Upper lobe of left lung (tissue), 6 donors: ENCODE measurements around the gene SDK1. TPM values are rescaled to one million over a fixed set of nuclear protein-coding genes. Genes with fewer than 3 reads are reported as not detected.
A peak's percentile ranks its signal among the peaks of the same experiment; 100 is the strongest.
"Not testable (repeated sequence)": the region's sequence is repeated elsewhere in the genome, so short reads cannot be mapped to it uniquely, and the experiment has no call there.

Experiments used
- ATAC-seq, 2 donors: fragments of 200-7000 bp; cut with Tn5 transposase; one replicate each; pipeline ENCODE4 v1.9.1; 2022; ENCODE audit warnings: mild to moderate bottlenecking in 2 of 2, moderate library complexity in 2 of 2; ENCODE audit not compliant: low FRiP score in 2 of 2
- DNase-seq, 2 donors: peaks; one replicate each; pipeline ENCODE4 v3.0.0-alpha.2; 2019 to 2020
- H3K27ac ChIP-seq, 4 donors: fragments of 200-600 bp; sonication (generic); one replicate each; pipeline ENCODE4 v1.5.1; 2016 to 2019
- H3K27me3 ChIP-seq, 4 donors: fragments of 200-600 bp; sonication (generic); one replicate each; pipeline ENCODE4 v1.5.1; 2017 to 2019
- H3K36me3 ChIP-seq, 4 donors: fragments of 200-600 bp; sonication (generic); one replicate each; pipeline ENCODE4 v1.5.1; 2016 to 2019
- H3K4me1 ChIP-seq, 4 donors: fragments of 200-600 bp; sonication (generic); one replicate each; pipeline ENCODE4 v1.5.1; 2018 to 2019
- H3K4me3 ChIP-seq, 4 donors: fragments of 200-600 bp; sonication (generic); one replicate each; pipeline ENCODE4 v1.5.1; 2017 to 2019; ENCODE audit warnings: mild to moderate bottlenecking in 2 of 4, moderate library complexity in 1 of 4
- H3K9me3 ChIP-seq, 4 donors: fragments of 200-600 bp; sonication (generic); one replicate each; pipeline ENCODE4 v1.5.1; 2018 to 2019
- CTCF ChIP-seq, 6 experiments: fragments of 450-650 bp in 4 of 6; fragments of 200-600 bp in 2 of 6; sonication (generic) in 2 of 6; IDR thresholded peaks; one replicate each; pipeline ENCODE4 v1.5.1; 2016 to 2019; ENCODE audit warnings: antibody characterized with exemption in 6 of 6
- EP300 ChIP-seq, 4 donors: sonication (generic); formaldehyde crosslinking; IDR thresholded peaks; one replicate each; pipeline ENCODE4 v1.5.1; 2017; ENCODE audit warnings: antibody characterized with exemption in 4 of 4, control low read depth in 2 of 4
- POLR2A ChIP-seq, 4 donors: fragments of 450-650 bp; IDR thresholded peaks; one replicate each; pipeline ENCODE4 v1.5.1; 2016 to 2017; ENCODE audit warnings: antibody characterized with exemption in 4 of 4, mild to moderate bottlenecking in 2 of 4
- POLR2AphosphoS5 ChIP-seq, 2 donors: sonication (generic); formaldehyde crosslinking; IDR thresholded peaks; one replicate each; pipeline ENCODE4 v1.5.1; 2017; ENCODE audit warnings: antibody characterized with exemption in 2 of 2
- WGBS, 2 donors: methylation state at CpG; one replicate each; pipeline ENCODE4 v1.1.5; 2017 to 2018; 5-methylcytosine and 5-hydroxymethylcytosine counted together
- total RNA-seq, 6 donors: library from RNA; depleted of rRNA in 4 of 6; stranded (reverse); fragments of >200 nt in 4 of 6; gene quantifications; one replicate each; pipeline versions ENCODE4 v1.1.0 to v1.2.1, GENCODE V29; 2016 to 2021
- donor health status: DM: no; HTN: no; CAD: no; lungs with moderate emphysema.
- donor health status: DM: no; HTN: yes; CAD: no; lungs with severe emphysema.

Gene SDK1
- total RNA-seq, 6 donors from 2014 or later = 9.3 to 90.1 (median 11.8) TPM

GRCh38 chr7:4233621-4234497 is 932.8 kb downstream of the SDK1 start:
- DNase-seq = no peak
- H3K9me3 ChIP-seq = no peaks in the 10 kb centered on the region
- H3K27ac ChIP-seq = no peak overlapping the region
- H3K4me3 ChIP-seq = no peak overlapping the region
- H3K36me3 ChIP-seq = no peaks in the 10 kb centered on the region
- WGBS, 2 donors = 89 to 92% methylated on average over 19 to 24 of the region's 26 CpGs
- no peaks in the 10 kb centered on the region for H3K4me1 ChIP-seq
- TF ChIP-seq POLR2A (IDR thresholded peaks at IDR 0.05) (no peak), POLR2AphosphoS5 (IDR thresholded peaks at IDR 0.05) (no peak), EP300 (IDR thresholded peaks at IDR 0.05) (no peak), CTCF (IDR thresholded peaks at IDR 0.05) (no peak)
- peak in 1 of 2 donors; percentile 34 for ATAC-seq
- no peaks in the 10 kb centered on the region for H3K27me3 ChIP-seq

- 83 to 92% methylated on average over 12 of the region's 12 CpGs for WGBS, 2 donors
- DNase-seq = peak in 1 of 2 donors; percentile 40
Measured at GRCh38 chr7:4234498-4234855, 933.4 kb downstream of the SDK1 start.

GRCh38 chr7:4234886-4235285 is 933.8 kb downstream of the SDK1 start:
- DNase-seq (no peak), ATAC-seq (no peak)
- no peak overlapping the region for H3K4me3 ChIP-seq
- no peaks in the 10 kb centered on the region for H3K9me3 ChIP-seq
- TF ChIP-seq EP300 (IDR thresholded peaks at IDR 0.05) = no peak
- no peak for TF ChIP-seq POLR2A (IDR thresholded peaks at IDR 0.05)
- no peak for TF ChIP-seq POLR2AphosphoS5 (IDR thresholded peaks at IDR 0.05)
- TF ChIP-seq CTCF (IDR thresholded peaks at IDR 0.05) = no peak
- H3K27ac ChIP-seq = no peak overlapping the region
- H3K4me1 ChIP-seq = no peaks in the 10 kb centered on the region
- H3K36me3 ChIP-seq = no peaks in the 10 kb centered on the region
- H3K27me3 ChIP-seq = no peaks in the 10 kb centered on the region
- WGBS, 2 donors = 87 to 88% methylated on average over 7 to 9 of the region's 9 CpGs

More at GRCh38 chr7:4234498-4234855, 933.4 kb downstream of the SDK1 start:
- ATAC-seq = no peak
- Histone ChIP-seq H3K27me3 (no peaks in the 10 kb centered on the region), H3K4me3 (no peak overlapping the region), H3K9me3 (no peaks in the 10 kb centered on the region), H3K27ac (no peak overlapping the region), H3K36me3 (no peaks in the 10 kb centered on the region), H3K4me1 (no peaks in the 10 kb centered on the region)
- TF ChIP-seq EP300 (IDR thresholded peaks at IDR 0.05) (no peak), POLR2A (IDR thresholded peaks at IDR 0.05) (no peak), CTCF (IDR thresholded peaks at IDR 0.05) (no peak), POLR2AphosphoS5 (IDR thresholded peaks at IDR 0.05) (no peak)

GRCh38 chr7:4235596-4235995 is 934.5 kb downstream of the SDK1 start:
- DNase-seq = peak in 1 of 2 donors; percentile 16
- 90 to 95% methylated on average over 5 to 13 of the region's 14 CpGs for WGBS, 2 donors
- no peak overlapping the region for H3K27ac ChIP-seq
- no peaks in the 10 kb centered on the region for H3K9me3 ChIP-seq
- H3K4me1 ChIP-seq = no peaks in the 10 kb centered on the region
- no peak for ATAC-seq
- TF ChIP-seq POLR2A (IDR thresholded peaks at IDR 0.05) (no peak), EP300 (IDR thresholded peaks at IDR 0.05) (no peak), POLR2AphosphoS5 (IDR thresholded peaks at IDR 0.05) (no peak), CTCF (IDR thresholded peaks at IDR 0.05) (no peak)
- H3K4me3 ChIP-seq = no peak overlapping the region
- no peaks in the 10 kb centered on the region for H3K36me3 ChIP-seq
- H3K27me3 ChIP-seq = no peaks in the 10 kb centered on the region

GRCh38 chr7:4236389-4236788 is 935.3 kb downstream of the SDK1 start:
- no peak for ATAC-seq

GRCh38 chr7:4236873-4237272 is 935.8 kb downstream of the SDK1 start:
- 67 to 79% methylated on average over 5 of the region's 5 CpGs for WGBS, 2 donors
- not testable (repeated sequence) for H3K9me3 ChIP-seq, H3K4me1 ChIP-seq, ATAC-seq, H3K27me3 ChIP-seq, H3K27ac ChIP-seq, H3K4me3 ChIP-seq, H3K36me3 ChIP-seq
- DNase-seq = peak in 1 of 2 donors; percentile 3

More at GRCh38 chr7:4236389-4236788, 935.3 kb downstream of the SDK1 start:
- TF ChIP-seq POLR2A (IDR thresholded peaks at IDR 0.05) = no peak
- no peak for TF ChIP-seq POLR2AphosphoS5 (IDR thresholded peaks at IDR 0.05)
- TF ChIP-seq CTCF (IDR thresholded peaks at IDR 0.05) = no peak
- no peak for TF ChIP-seq EP300 (IDR thresholded peaks at IDR 0.05)
- Histone ChIP-seq H3K4me1 (no peaks in the 10 kb centered on the region), H3K27ac (no peak overlapping the region), H3K4me3 (no peak overlapping the region), H3K27me3 (no peaks in the 10 kb centered on the region), H3K9me3 (no peaks in the 10 kb centered on the region), H3K36me3 (no peaks in the 10 kb centered on the region)
- 89 to 91% methylated on average over 12 of the region's 12 CpGs for WGBS, 2 donors
- peak in 1 of 2 donors; percentile 2 for DNase-seq
